Activated naive CD8-positive, alpha-beta T cell treated with anti-CD3 and anti-CD28 coated beads, Interleukin-2, amount 10 ng/mL, durations not matched to agents 7 days and 5 days (primary cell): Measurements from ENCODE around the gene NIPSNAP2. TPM values are rescaled to one million over a fixed set of nuclear protein-coding genes. Genes with fewer than 3 reads are reported as not detected.

ENCODE experiments used
- ATAC-seq: fragments of 150-1000 bp; cut with Tn5 transposase; one replicate; pipeline ENCODE4 v1.10.0; 2021; ENCODE audit warnings: low read depth, moderate library complexity
- POLR2A ChIA-PET: fragments of 350-600 bp; sonication (Branson Sonifier 250); formaldehyde crosslinking; loops from one replicate; lab custom pipeline; 2021; ENCODE audit warnings: antibody characterized with exemption; lab: Charles Lee
- DNase-seq: peaks from one replicate; pipeline ENCODE4 v3.0.0; 2021
- H3K27ac Mint-ChIP-seq: one replicate; pipeline ENCODE4 v1.8.0; 2022; ENCODE audit warnings: mild to moderate bottlenecking, mixed read lengths
- H3K27me3 Mint-ChIP-seq: one replicate; pipeline ENCODE4 v1.8.0; 2022; ENCODE audit warnings: mild to moderate bottlenecking, moderate library complexity, mixed read lengths
- H3K36me3 Mint-ChIP-seq: one replicate; pipeline ENCODE4 v1.8.0; 2021; ENCODE audit warnings: mild to moderate bottlenecking, mixed read lengths
- H3K4me1 Mint-ChIP-seq: one replicate; pipeline ENCODE4 v1.8.0; 2021; ENCODE audit warnings: mixed read lengths
- H3K4me3 Mint-ChIP-seq: one replicate; pipeline ENCODE4 v1.8.0; 2022; ENCODE audit warnings: mild to moderate bottlenecking, moderate library complexity, mixed read lengths
- H3K9me3 Mint-ChIP-seq: one replicate; pipeline ENCODE4 v1.8.0; 2021; ENCODE audit warnings: mixed read lengths
- total RNA-seq, 2 experiments: library from RNA; stranded (reverse); gene quantifications; one replicate each; pipeline ENCODE4 v1.2.3, GENCODE V29; 2021

NIPSNAP2 gene
- total RNA-seq, 2 experiments from 2014 or later = 29.6 to 32.6 TPM

GRCh38 chr7:55963584-55964168, 709 bp upstream of the NIPSNAP2 start:
- Mint-ChIP-seq H3K4me3 (peak overlapping the region; percentile 79), H3K27ac (peak overlapping the region; percentile 80), H3K27me3 (no peaks in the 10 kb centered on the region), H3K9me3 (no peaks in the 10 kb centered on the region), H3K36me3 (peaks cover 3% of the 10 kb centered on the region), H3K4me1 (peaks cover 18% of the 10 kb centered on the region)
- ATAC-seq (no peak), DNase-seq (peak; percentile 30)
- POLR2A ChIA-PET = interaction anchor here (1.0 kb wide), 1 partner anchor 142 kb away, joined by 5 read pairs; the partner anchor contains the start of gene CHCHD2

- H3K27me3 Mint-ChIP-seq = no peaks in the 10 kb centered on the region
- POLR2A ChIA-PET = interaction anchor here (0.5 to 1.1 kb wide), 6 partner anchors 14 to 122 kb away, joined by 3 to 5 read pairs (median 4); partner anchors contain the start of genes CCT6A, PSPH and SUMF2
- H3K36me3 Mint-ChIP-seq = peaks cover 11% of the 10 kb centered on the region
- H3K4me3 Mint-ChIP-seq = peak overlapping the region; percentile 87
- peaks cover 27% of the 10 kb centered on the region for H3K4me1 Mint-ChIP-seq
- peak overlapping the region; percentile 88 for H3K27ac Mint-ChIP-seq
- no peak for ATAC-seq
- no peak for DNase-seq
- H3K9me3 Mint-ChIP-seq = no peaks in the 10 kb centered on the region
These were observed 700 bp downstream of the NIPSNAP2 start for GRCh38 chr7:55965100-55965470.

- no peaks in the 10 kb centered on the region for H3K9me3 Mint-ChIP-seq
- H3K4me3 Mint-ChIP-seq = peak overlapping the region; percentile 35
- ATAC-seq (no peak), DNase-seq (no peak)
- H3K27me3 Mint-ChIP-seq = no peaks in the 10 kb centered on the region
- H3K4me1 Mint-ChIP-seq = peaks cover 29% of the 10 kb centered on the region
- H3K27ac Mint-ChIP-seq = no peak overlapping the region
- POLR2A ChIA-PET = no interaction called here
- H3K36me3 Mint-ChIP-seq = peaks cover 14% of the 10 kb centered on the region
These were observed 1.5 kb downstream of the NIPSNAP2 start for GRCh38 chr7:55965805-55966421.

- Mint-ChIP-seq H3K4me1 (peaks cover 29% of the 10 kb centered on the region), H3K9me3 (no peaks in the 10 kb centered on the region), H3K4me3 (no peak overlapping the region), H3K36me3 (peaks cover 17% of the 10 kb centered on the region), H3K27me3 (no peaks in the 10 kb centered on the region), H3K27ac (no peak overlapping the region)
- ATAC-seq = no peak
- POLR2A ChIA-PET = no interaction called here
- DNase-seq = no peak
These were observed 2.5 kb downstream of the NIPSNAP2 start for GRCh38 chr7:55966851-55967250.

- H3K36me3 Mint-ChIP-seq = peaks cover 17% of the 10 kb centered on the region
- no peaks in the 10 kb centered on the region for H3K9me3 Mint-ChIP-seq
- no peak overlapping the region for H3K4me3 Mint-ChIP-seq
- ATAC-seq (no peak), DNase-seq (no peak)
- no peaks in the 10 kb centered on the region for H3K27me3 Mint-ChIP-seq
- H3K4me1 Mint-ChIP-seq = peaks cover 20% of the 10 kb centered on the region
- POLR2A ChIA-PET = interaction anchor here (1.1 kb wide), 1 partner anchor 137 kb away, joined by 3 read pairs; the partner anchor contains the start of gene CHCHD2
- H3K27ac Mint-ChIP-seq = peak overlapping the region; percentile 30
These were observed 5.0 kb downstream of the NIPSNAP2 start for GRCh38 chr7:55969391-55969790.

- Mint-ChIP-seq H3K4me1 (peaks cover 19% of the 10 kb centered on the region), H3K9me3 (no peaks in the 10 kb centered on the region), H3K4me3 (no peak overlapping the region), H3K27me3 (no peaks in the 10 kb centered on the region), H3K27ac (no peak overlapping the region), H3K36me3 (peaks cover 20% of the 10 kb centered on the region)
- no peak for ATAC-seq
- DNase-seq = no peak
- POLR2A ChIA-PET = no interaction called here
These were observed 6.2 kb downstream of the NIPSNAP2 start for GRCh38 chr7:55970561-55970960.

GRCh38 chr7:55970978-55971377, 6.6 kb downstream of the NIPSNAP2 start:
- ATAC-seq (no peak), DNase-seq (no peak)
- POLR2A ChIA-PET = no interaction called here
- Mint-ChIP-seq H3K4me1 (peaks cover 15% of the 10 kb centered on the region), H3K27ac (no peak overlapping the region), H3K27me3 (no peaks in the 10 kb centered on the region), H3K4me3 (no peak overlapping the region), H3K36me3 (peaks cover 20% of the 10 kb centered on the region), H3K9me3 (no peaks in the 10 kb centered on the region)

GRCh38 chr7:55973747-55974250, 9.4 kb downstream of the NIPSNAP2 start:
- H3K4me3 Mint-ChIP-seq = no peak overlapping the region
- peaks cover 13% of the 10 kb centered on the region for H3K4me1 Mint-ChIP-seq
- H3K36me3 Mint-ChIP-seq = peaks cover 22% of the 10 kb centered on the region
- no peak overlapping the region for H3K27ac Mint-ChIP-seq
- DNase-seq (no peak), ATAC-seq (no peak)
- no peaks in the 10 kb centered on the region for H3K27me3 Mint-ChIP-seq
- no peaks in the 10 kb centered on the region for H3K9me3 Mint-ChIP-seq
- POLR2A ChIA-PET = no interaction called here

- no peaks in the 10 kb centered on the region for H3K9me3 Mint-ChIP-seq
- H3K27ac Mint-ChIP-seq = no peak overlapping the region
- peaks cover 17% of the 10 kb centered on the region for H3K36me3 Mint-ChIP-seq
- no peaks in the 10 kb centered on the region for H3K27me3 Mint-ChIP-seq
- no peak for ATAC-seq
- POLR2A ChIA-PET = no interaction called here
- H3K4me1 Mint-ChIP-seq = peaks cover 2% of the 10 kb centered on the region
- DNase-seq = no peak
- no peak overlapping the region for H3K4me3 Mint-ChIP-seq
These were observed 11.7 kb downstream of the NIPSNAP2 start for GRCh38 chr7:55975988-55976633.

- DNase-seq (no peak), ATAC-seq (no peak)
- Mint-ChIP-seq H3K4me3 (no peak overlapping the region), H3K4me1 (peaks cover 2% of the 10 kb centered on the region), H3K27me3 (no peaks in the 10 kb centered on the region), H3K9me3 (no peaks in the 10 kb centered on the region), H3K36me3 (peaks cover 14% of the 10 kb centered on the region), H3K27ac (no peak overlapping the region)
- POLR2A ChIA-PET = no interaction called here
These were observed 13.4 kb downstream of the NIPSNAP2 start for GRCh38 chr7:55977831-55978230.

- no peaks in the 10 kb centered on the region for H3K27me3 Mint-ChIP-seq
These were observed 15.9 kb downstream of the NIPSNAP2 start for GRCh38 chr7:55980266-55980665.

GRCh38 chr7:55983537-55983936, 19.2 kb downstream of the NIPSNAP2 start:
- H3K4me1 Mint-ChIP-seq = no peaks in the 10 kb centered on the region
- no peak overlapping the region for H3K27ac Mint-ChIP-seq
- no peak for ATAC-seq
- no peak for DNase-seq
- H3K36me3 Mint-ChIP-seq = peaks cover 14% of the 10 kb centered on the region
- POLR2A ChIA-PET = no interaction called here
- H3K9me3 Mint-ChIP-seq = no peaks in the 10 kb centered on the region
- H3K27me3 Mint-ChIP-seq = no peaks in the 10 kb centered on the region
- no peak overlapping the region for H3K4me3 Mint-ChIP-seq

More at GRCh38 chr7:55980266-55980665, 15.9 kb downstream of the NIPSNAP2 start:
- Mint-ChIP-seq H3K4me1 (peaks cover 2% of the 10 kb centered on the region), H3K36me3 (peaks cover 16% of the 10 kb centered on the region), H3K4me3 (no peak overlapping the region), H3K27ac (no peak overlapping the region), H3K9me3 (no peaks in the 10 kb centered on the region)
- DNase-seq (no peak), ATAC-seq (no peak)
- POLR2A ChIA-PET = no interaction called here

GRCh38 chr7:55992346-55992745, 28.0 kb downstream of the NIPSNAP2 start:
- no peak for DNase-seq
- ATAC-seq = no peak
- no peaks in the 10 kb centered on the region for H3K9me3 Mint-ChIP-seq
- POLR2A ChIA-PET = no interaction called here
- H3K4me1 Mint-ChIP-seq = peaks cover 2% of the 10 kb centered on the region
- H3K27me3 Mint-ChIP-seq = no peaks in the 10 kb centered on the region
- no peak overlapping the region for H3K4me3 Mint-ChIP-seq
- H3K27ac Mint-ChIP-seq = no peak overlapping the region
- H3K36me3 Mint-ChIP-seq = peaks cover 21% of the 10 kb centered on the region
